Stimulated activated CD4-positive, alpha-beta T cell treated with anti-CD3 and anti-CD28 coated beads, Interleukin-4, amount 100 ng/mL, for 24 hours (primary cell): ENCODE data around the gene ZFP92.

Experiments used
- DNase-seq: peaks from one replicate; pipeline ENCODE4 v3.0.0-alpha.2; 2020

ZFP92 gene

GRCh38 chrX:153457827-153458466 is 46.7 kb downstream of the ZFP92 start:
- DNase-seq: no peak

- DNase-seq: no peak
Measured at GRCh38 chrX:153458476-153458875, 47.2 kb downstream of the ZFP92 start.

- no peak for DNase-seq
Measured at GRCh38 chrX:153459986-153460385, 48.7 kb downstream of the ZFP92 start.

GRCh38 chrX:153460826-153461225 is 49.6 kb downstream of the ZFP92 start:
- peak; percentile 41 for DNase-seq
